GM12875 (cell line): ENCODE results near the gene FOXP3.
"Not testable (repeated sequence)": the region's sequence is repeated elsewhere in the genome, so short reads cannot be mapped to it uniquely, and the experiment has no call there.

Experiments
- H3K4me3 ChIP-seq: one replicate; pipeline ENCODE4 v1.5.1; 2011; ENCODE audit warnings: low read depth, low read length, control low read depth
- TF ChIP-seq, protein P1 (sequence below): IDR thresholded peaks from 2 replicates; pipeline ENCODE4 v1.5.1; 2011; ENCODE audit warnings: low read depth, mild to moderate bottlenecking, control low read depth, inconsistent platforms, low read length, moderate library complexity, borderline replicate concordance; ENCODE audit not compliant: insufficient read depth

The FOXP3 gene

GRCh38 chrX:49300703-49301102 is 36.2 kb upstream of the FOXP3 start:
- no peak overlapping the region for H3K4me3 ChIP-seq
- TF ChIP-seq, protein P1, sequence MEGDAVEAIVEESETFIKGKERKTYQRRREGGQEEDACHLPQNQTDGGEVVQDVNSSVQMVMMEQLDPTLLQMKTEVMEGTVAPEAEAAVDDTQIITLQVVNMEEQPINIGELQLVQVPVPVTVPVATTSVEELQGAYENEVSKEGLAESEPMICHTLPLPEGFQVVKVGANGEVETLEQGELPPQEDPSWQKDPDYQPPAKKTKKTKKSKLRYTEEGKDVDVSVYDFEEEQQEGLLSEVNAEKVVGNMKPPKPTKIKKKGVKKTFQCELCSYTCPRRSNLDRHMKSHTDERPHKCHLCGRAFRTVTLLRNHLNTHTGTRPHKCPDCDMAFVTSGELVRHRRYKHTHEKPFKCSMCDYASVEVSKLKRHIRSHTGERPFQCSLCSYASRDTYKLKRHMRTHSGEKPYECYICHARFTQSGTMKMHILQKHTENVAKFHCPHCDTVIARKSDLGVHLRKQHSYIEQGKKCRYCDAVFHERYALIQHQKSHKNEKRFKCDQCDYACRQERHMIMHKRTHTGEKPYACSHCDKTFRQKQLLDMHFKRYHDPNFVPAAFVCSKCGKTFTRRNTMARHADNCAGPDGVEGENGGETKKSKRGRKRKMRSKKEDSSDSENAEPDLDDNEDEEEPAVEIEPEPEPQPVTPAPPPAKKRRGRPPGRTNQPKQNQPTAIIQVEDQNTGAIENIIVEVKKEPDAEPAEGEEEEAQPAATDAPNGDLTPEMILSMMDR: no peak

DNA sequence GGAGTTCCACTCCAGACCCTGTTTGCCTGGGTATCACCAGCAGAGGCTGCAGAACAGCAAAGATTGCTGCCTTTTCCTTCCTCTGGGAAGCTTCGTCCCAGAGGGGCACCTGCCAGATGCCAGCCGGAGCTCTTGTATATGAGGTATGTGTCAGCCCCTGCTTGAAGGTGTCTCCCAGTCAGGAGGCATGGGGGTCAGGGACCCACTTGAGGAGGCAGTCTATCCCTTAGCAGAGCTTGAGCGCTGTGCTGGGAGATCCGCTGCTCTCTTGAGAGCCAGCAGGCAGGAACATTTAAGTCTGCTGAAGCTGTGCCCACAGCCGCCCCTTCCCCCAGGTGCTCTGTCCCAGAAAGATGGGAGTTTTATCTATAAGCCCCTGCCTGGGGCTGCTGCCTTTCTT is 34.8 kb upstream of the FOXP3 start:
- H3K4me3 ChIP-seq: not testable (repeated sequence)

DNA sequence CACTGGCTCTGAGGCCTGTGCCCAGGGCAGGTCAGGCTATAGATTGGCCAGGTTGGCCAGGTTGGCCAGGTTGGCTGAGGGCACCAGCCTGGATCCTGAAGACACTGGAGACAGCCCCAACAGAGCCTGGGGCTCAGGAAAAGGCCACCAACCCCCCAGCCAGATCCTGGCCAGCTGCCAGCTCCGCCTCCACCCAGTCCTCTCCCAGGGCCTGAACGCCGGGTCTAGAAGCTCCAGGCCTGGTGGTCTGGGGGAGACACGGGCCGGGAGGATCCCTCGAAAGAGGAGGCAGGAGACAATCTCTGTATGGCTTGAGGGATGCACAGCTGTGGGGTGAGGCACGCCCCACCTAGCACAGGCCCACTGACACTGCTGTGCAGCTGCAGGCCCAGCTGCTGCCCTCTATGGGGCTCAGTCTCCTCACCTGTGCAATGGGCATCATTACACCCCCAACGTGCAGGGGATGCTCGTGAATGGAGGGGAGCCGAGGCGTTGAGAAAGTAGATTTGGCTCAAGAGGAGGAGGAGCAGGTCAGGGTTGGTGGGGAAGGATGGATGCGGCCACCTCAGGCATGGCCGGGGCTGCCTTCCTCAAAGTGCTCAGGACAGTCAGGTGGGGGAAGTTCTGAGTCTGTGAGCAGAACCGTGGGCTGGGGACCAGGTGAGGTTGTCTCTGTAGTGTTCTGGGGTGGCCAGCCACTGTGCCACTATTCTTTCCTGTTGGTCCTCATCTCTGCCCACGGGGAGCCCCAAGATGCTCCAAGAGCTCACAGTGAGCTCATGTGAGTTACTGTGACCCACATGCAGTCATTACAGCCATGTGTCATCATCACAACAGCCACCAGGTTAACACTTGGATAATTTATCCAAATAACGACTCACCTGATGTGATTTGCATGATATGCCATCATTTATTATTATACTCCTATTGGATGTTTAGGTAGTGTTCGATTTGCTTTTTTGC is 28.2 kb upstream of the FOXP3 start:
- no peak overlapping the region for H3K4me3 ChIP-seq
- TF ChIP-seq, protein P1: no peak

DNA sequence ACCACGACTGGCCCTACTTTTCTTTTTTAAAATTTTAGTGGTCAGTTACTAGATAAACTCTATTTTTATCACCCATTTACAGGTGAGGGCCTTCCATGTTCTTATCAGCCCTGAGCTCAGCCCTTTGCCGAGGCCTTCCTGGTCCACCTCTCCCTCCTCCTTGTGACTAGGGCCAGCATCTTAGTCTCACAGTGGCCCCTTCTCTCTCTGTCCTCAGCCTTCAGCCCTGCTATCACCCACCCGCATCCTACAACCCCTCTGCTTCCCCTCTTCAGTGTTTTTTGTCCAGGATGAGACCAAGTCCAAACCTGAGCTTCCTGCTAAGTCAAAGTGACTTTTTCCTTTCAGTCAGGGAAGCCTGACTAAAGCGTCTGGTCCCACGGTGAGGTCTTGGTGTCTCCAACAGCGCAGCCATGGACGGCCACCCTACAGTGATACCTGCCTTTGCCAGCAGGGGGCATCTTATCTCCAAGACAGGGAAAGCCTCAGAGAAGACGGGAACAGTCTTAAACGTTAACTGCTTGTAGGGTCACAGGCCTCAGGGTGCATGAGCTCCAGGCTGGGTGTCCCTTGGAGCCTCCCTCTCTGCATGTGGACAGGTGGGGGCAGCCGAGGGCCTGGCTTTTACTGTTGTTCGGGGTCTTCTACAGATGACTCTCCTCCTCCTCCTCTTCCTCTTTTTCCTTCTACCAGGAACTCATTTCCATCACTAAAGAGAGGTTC is 27.3 kb upstream of the FOXP3 start:
- TF ChIP-seq, protein P1: peak; percentile 73
- H3K4me3 ChIP-seq: no peak overlapping the region

DNA sequence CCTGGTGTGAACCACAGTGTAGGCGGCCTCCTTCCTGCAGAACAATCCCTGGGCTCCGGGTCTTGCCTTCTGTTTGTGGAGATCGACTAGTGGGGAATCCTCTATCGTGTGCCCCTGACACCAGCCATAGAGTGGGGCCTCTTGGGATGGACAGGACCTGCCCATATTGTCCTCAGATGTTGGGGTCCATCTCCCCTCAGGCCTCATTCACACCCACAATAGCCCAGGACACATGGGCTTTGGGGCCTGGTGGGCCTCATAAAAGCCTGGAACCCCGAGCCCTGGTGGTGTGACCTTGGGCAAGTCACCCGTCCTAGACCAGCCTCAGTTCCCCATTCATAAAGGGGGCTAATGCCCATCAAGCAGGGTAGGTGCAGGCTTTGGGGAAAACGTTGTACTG is 25.7 kb upstream of the FOXP3 start:
- no peak overlapping the region for H3K4me3 ChIP-seq
- TF ChIP-seq, protein P1: no peak

- TF ChIP-seq, protein P1: no peak
- H3K4me3 ChIP-seq: no peak overlapping the region
Observed at GRCh38 chrX:49287665-49288064, 23.2 kb upstream of the FOXP3 start.

GRCh38 chrX:49286581-49286980 is 22.1 kb upstream of the FOXP3 start:
- TF ChIP-seq, protein P1: no peak
- H3K4me3 ChIP-seq: no peak overlapping the region
